Keratinocyte (primary cell): ENCODE measurements around the gene TACR2. TPM values are rescaled to one million over a fixed set of nuclear protein-coding genes. Genes with fewer than 3 reads are reported as not detected.

Experiments
- DNase-seq: peaks from one replicate; pipeline ENCODE4 v3.0.0-alpha.2; 2011; ENCODE audit warnings: low read depth, missing footprints, low spot score
- FAIRE-seq: peaks from 2 replicates; lab custom pipeline; 2011; peaks lifted over from hg19 to GRCh38; lab: Jason Lieb, UNC
- H2AFZ ChIP-seq: 2 replicates; pipeline ENCODE4 v1.6.0; 2012; ENCODE audit warnings: low read length, control low read depth, inconsistent platforms; ENCODE audit not compliant: control insufficient read depth
- H3K27ac ChIP-seq: 2 replicates; pipeline ENCODE4 v1.5.1; 2011; ENCODE audit warnings: low read length; ENCODE audit not compliant: control insufficient read depth, insufficient read depth
- H3K27me3 ChIP-seq: 3 replicates; pipeline ENCODE4 v1.6.0; 2011; ENCODE audit warnings: low read length; ENCODE audit not compliant: control insufficient read depth, insufficient read depth; ENCODE audit errors: extremely low read depth
- H3K36me3 ChIP-seq, 2 experiments: 2 replicates in 1 of 2; 3 replicates in 1 of 2; pipeline ENCODE4 v1.5.1; 2011; ENCODE audit warnings: low read length in 2 of 2, mild to moderate bottlenecking in 1 of 2; ENCODE audit not compliant: control insufficient read depth in 2 of 2, insufficient read depth in 2 of 2; ENCODE audit errors: extremely low read depth in 1 of 2
- H3K4me1 ChIP-seq: 3 replicates; pipeline ENCODE4 v1.5.1; 2011; ENCODE audit warnings: low read length; ENCODE audit not compliant: control insufficient read depth, insufficient read depth; ENCODE audit errors: extremely low read depth
- H3K4me2 ChIP-seq: 3 replicates; pipeline ENCODE4 v1.6.0; 2011; ENCODE audit warnings: low read depth, low read length; ENCODE audit not compliant: control insufficient read depth, insufficient read depth; ENCODE audit errors: extremely low read depth
- H3K4me3 ChIP-seq, 3 experiments: fragments of 200-600 bp in 1 of 3; sonication (generic) in 1 of 3; 2 replicates in 2 of 3; 3 replicates in 1 of 3; pipeline ENCODE4 v1.5.1; 2011 to 2016; ENCODE audit warnings: low read length in 3 of 3, mild to moderate bottlenecking in 3 of 3, control low read depth in 2 of 3, inconsistent platforms in 1 of 3, low read depth in 1 of 3, mixed read lengths in 1 of 3, mixed run types in 1 of 3, moderate library complexity in 1 of 3; ENCODE audit not compliant: control insufficient read depth in 2 of 3, insufficient read depth in 2 of 3; ENCODE audit errors: extremely low read depth in 1 of 3
- H3K79me2 ChIP-seq: 2 replicates; pipeline ENCODE4 v1.6.0; 2012; ENCODE audit warnings: low read length; ENCODE audit not compliant: control insufficient read depth, insufficient read depth
- H3K9ac ChIP-seq: 3 replicates; pipeline ENCODE4 v1.6.0; 2011; ENCODE audit warnings: low read length; ENCODE audit not compliant: control insufficient read depth, insufficient read depth; ENCODE audit errors: extremely low read depth
- H3K9me1 ChIP-seq: 3 replicates; pipeline ENCODE4 v1.6.0; 2011; ENCODE audit warnings: low read length; ENCODE audit not compliant: control insufficient read depth, insufficient read depth; ENCODE audit errors: extremely low read depth
- H3K9me3 ChIP-seq: 2 replicates; pipeline ENCODE4 v1.5.1; 2012; ENCODE audit warnings: low read depth, low read length; ENCODE audit not compliant: control insufficient read depth
- H4K20me1 ChIP-seq: 3 replicates; pipeline ENCODE4 v1.6.0; 2011; ENCODE audit warnings: low read length; ENCODE audit not compliant: control insufficient read depth, insufficient read depth; ENCODE audit errors: extremely low read depth
- CTCF ChIP-seq, 3 experiments: IDR thresholded peaks in 1 of 3; conservative IDR thresholded peaks in 1 of 3; optimal IDR thresholded peaks in 1 of 3; 2 replicates in 2 of 3; 3 replicates in 1 of 3; pipeline versions ENCODE3 to v1.5.1; 2011; ENCODE audit warnings: low read length in 3 of 3, mild to moderate bottlenecking in 3 of 3, moderate library complexity in 2 of 3, control low read depth in 1 of 3, inconsistent platforms in 1 of 3; ENCODE audit not compliant: insufficient read depth in 2 of 3; ENCODE audit errors: extremely low read depth in 1 of 3
- EZH2 ChIP-seq: IDR thresholded peaks from one replicate; pipeline ENCODE4 v1.6.1; 2012; ENCODE audit warnings: inconsistent platforms, mild to moderate bottlenecking, low read length, moderate library complexity
- dilution Hi-C: fragments of 300-500 bp; cut with MboI; formaldehyde crosslinking; loops from one replicate; pipeline ENCODE4 v1.7.0; 2020; ENCODE audit warnings: low sequenced_read_pairs; ENCODE audit not compliant: extremely low pct_ligation_motif_present
- polyA plus RNA-seq, 5 experiments: library from polyadenylated mRNA; depleted of rRNA in 3 of 5; stranded (reverse) in 3 of 5; stranded (forward) in 1 of 5; unstranded in 1 of 5; fragments of >200 nt; gene quantifications; 1 replicate in 1 of 5; 2 replicates in 3 of 5; 3 replicates in 1 of 5; pipeline versions ENCODE4 v1.2.1 to v1.2.3, GENCODE V29; 2011 to 2012; ENCODE audit warnings: missing spikeins in 2 of 5, low read depth in 1 of 5, low replicate concordance in 1 of 5

The TACR2 gene
- polyA plus RNA-seq, 1 donor (not counting 4 experiments of a cell fraction or from before 2014, with no cell fraction given): 0.07 TPM

DNA sequence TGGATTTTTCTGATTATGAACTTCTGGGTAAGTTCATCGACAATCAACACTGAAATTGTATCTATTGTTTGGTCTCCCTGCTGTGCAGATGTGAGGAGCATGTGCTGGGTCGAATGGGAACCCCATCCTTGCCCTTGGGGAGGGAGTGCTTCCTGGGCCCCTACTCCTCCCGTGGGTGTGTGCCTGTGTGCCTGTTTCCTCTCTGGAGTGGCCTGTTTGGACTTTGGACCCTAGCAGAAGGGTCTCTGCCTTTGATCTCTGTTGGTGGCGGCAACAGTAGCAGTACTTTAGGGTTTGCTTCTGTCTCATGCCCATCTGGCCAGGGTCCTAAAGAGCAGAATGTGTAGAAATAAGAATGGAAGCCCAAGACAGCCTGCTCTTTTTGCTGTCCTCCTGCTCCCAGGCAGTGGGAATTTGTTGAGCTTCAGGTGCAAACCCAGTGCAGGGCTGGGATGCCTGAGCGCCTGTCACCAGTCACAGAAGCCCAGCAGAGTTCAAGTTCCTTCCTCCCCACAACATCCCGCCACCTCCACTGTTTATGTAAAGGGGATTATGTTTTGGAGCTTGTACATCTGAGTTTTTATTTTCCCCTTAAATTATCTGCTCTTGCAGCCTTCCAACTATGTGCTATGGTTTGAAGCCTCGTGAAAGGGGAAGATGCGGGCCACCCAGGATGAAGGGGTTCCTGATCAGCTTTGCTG, 1.5 kb upstream of the TACR2 start:
- DNase-seq (no peak), FAIRE-seq (no peak)
- Histone ChIP-seq H3K9me3 (no peaks in the 10 kb centered on the region), H3K4me2 (no peak overlapping the region), H3K4me3 (no peak overlapping the region), H3K27ac (no peak overlapping the region), H3K9me1 (no peaks in the 10 kb centered on the region), H2AFZ (no peak overlapping the region), H3K79me2 (no peaks in the 10 kb centered on the region), H3K27me3 (no peaks in the 10 kb centered on the region), H3K9ac (no peak overlapping the region), H3K36me3 (no peaks in the 10 kb centered on the region), H4K20me1 (no peaks in the 10 kb centered on the region), H3K4me1 (peaks cover 5% of the 10 kb centered on the region)
- dilution Hi-C loops: no loop called here
- no peak for TF ChIP-seq EZH2
- TF ChIP-seq CTCF (optimal IDR thresholded peaks at IDR 0.05 in 1 of 3, IDR thresholded peaks at IDR 0.05 in 1 of 3, conservative IDR thresholded peaks at IDR 0.05 in 1 of 3; ENCODE audit: extremely low read depth in 1 of 3, insufficient read depth in 2 of 3, low read length in 3 of 3): no peak

- H3K4me3 ChIP-seq: no peak overlapping the region
- H3K27ac ChIP-seq: no peak overlapping the region
- no peaks in the 10 kb centered on the region for H3K27me3 ChIP-seq
- H3K4me1 ChIP-seq: peaks cover 5% of the 10 kb centered on the region
- no peaks in the 10 kb centered on the region for H3K79me2 ChIP-seq
- dilution Hi-C loops: no loop called here
- no peaks in the 10 kb centered on the region for H3K9me3 ChIP-seq
- no peaks in the 10 kb centered on the region for H4K20me1 ChIP-seq
- TF ChIP-seq EZH2 (no peak), CTCF (optimal IDR thresholded peaks at IDR 0.05 in 1 of 3, IDR thresholded peaks at IDR 0.05 in 1 of 3, conservative IDR thresholded peaks at IDR 0.05 in 1 of 3; ENCODE audit: extremely low read depth in 1 of 3, insufficient read depth in 2 of 3, low read length in 3 of 3) (no peak)
- no peak for DNase-seq
- FAIRE-seq: no peak
- no peak overlapping the region for H2AFZ ChIP-seq
- H3K9me1 ChIP-seq: no peaks in the 10 kb centered on the region
- no peak overlapping the region for H3K4me2 ChIP-seq
- no peak overlapping the region for H3K9ac ChIP-seq
- no peaks in the 10 kb centered on the region for H3K36me3 ChIP-seq
Measured at GRCh38 chr10:69417542-69417941, 824 bp upstream of the TACR2 start.
